Limb (tissue), 2 donors: ENCODE results near the gene TBC1D9.

Experiments
- DNase-seq, 2 donors: peaks; one replicate each; pipeline ENCODE4 v3.0.0-alpha.2; 2016; ENCODE audit errors: extremely low spot score in 2 of 2

TBC1D9 gene

DNA sequence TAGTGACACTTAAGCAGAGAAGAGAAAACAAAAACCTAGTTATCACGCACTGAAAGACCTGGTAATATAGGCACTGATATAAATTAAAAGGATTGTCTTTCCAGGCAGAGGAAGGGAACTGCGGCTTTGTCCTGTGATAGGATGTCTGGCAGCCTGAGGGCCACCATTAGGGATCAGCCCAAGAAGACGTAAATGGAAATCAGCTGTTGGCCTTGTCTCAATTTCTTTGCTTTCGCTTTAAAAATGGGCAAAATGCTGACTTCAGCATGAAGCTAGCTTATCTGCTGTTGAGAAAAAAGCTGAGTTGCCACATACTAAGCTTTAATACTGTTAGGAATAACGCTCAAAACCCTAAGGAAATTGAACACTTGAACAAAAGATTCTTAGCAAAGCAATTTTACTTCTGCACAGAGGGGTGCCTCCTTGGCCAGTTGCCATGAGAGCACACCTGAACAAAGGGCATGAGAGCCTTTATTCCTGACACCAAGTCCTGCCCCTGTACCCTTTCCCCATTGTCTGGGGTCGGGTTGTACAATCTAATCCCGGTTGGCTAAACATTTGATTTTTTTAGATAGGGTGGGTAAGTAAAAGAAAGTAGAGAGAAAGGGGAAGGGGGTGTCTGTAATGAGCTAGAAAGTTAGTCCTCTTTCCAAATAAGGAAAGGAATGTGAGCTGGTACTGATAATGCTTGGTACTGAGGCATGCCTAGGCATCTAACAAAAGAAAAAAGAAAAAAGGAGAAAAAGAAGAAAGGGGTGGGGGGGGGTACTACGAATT is 102.3 kb downstream of the TBC1D9 start:
- DNase-seq, result no peak

DNA sequence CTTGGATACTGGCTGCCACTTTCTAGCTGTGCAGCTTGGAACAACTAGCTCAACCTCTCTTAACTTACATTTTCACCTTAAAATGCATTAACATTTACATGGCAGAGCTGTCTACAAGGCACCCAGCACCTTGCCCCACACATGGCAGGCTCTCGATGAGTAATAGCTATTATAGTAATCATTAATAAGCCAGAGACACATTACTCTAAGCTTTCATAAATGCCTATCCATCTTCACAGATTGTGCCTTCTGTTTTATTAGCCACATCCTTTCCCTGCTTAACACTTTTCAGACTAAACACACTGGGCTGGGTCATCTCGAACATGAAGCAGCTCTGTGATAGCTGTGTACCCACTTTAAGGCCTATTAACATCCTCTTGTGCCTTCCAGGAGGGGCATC is 103.6 kb downstream of the TBC1D9 start:
- no peak for DNase-seq

DNA sequence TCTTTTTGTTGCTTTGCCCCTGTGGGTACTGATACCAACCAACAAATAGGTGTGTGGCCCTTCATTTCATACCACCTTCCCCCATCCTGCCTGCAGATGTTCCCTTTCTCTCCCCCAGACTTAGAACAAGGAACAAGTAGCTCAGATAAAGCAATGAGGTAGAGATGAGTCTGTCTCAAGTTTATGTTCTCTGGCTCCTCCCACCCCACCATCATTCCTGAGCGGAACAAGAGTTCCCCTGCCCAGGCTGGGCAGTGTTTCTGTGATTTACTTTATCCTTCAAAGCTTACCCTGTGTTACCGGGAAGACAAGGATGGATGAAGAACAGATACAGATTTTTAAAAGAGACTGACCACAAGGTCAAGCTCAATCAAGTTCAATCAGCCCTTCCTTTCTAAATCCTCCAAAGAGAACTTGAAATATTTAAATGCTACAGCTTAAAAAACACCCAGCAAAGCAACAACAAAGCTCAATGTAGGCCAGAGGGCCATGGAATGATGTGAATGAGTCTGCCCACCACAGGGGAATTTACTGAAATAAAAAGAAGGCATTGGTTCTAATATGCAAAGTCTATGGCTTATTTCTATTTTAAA is 107.4 kb downstream of the TBC1D9 start:
- no peak for DNase-seq

DNA sequence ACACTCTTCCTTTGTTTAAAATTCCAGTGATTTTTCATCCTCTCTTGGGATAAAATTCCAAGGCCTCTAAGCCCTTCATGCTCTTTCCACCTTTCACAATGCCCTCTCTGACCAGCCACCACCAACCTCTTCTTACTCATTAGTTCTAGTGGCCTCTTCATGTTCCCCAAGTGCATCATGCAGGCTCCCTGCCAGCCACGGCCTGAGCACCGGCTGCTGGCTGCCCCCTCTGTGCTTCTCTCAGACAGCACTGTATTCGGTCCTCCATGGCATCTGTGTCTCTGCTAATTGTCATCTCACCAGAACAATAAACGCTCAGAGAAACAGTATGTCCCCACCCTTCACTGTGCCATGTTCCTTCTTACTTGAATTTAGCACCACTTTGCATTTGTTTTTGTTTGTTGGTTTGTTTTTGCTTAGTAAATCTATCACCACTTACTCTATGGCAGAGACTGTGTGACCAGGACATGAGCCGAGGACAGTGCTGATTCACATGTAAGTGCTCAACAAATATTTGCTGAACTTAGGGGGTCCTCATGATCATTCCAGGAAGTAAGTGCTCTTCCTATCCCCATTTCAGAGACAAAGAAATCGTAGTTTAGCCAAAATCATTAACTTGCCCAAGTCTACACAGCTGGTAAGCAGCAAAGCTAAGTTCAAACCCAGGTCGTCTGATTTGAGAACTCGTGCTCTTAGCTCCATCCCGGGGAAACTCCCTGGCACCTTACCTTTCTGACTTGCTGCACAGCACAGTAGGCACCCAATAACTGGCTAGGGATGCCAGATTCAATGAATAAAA is 110.4 kb downstream of the TBC1D9 start:
- DNase-seq, result no peak

DNA sequence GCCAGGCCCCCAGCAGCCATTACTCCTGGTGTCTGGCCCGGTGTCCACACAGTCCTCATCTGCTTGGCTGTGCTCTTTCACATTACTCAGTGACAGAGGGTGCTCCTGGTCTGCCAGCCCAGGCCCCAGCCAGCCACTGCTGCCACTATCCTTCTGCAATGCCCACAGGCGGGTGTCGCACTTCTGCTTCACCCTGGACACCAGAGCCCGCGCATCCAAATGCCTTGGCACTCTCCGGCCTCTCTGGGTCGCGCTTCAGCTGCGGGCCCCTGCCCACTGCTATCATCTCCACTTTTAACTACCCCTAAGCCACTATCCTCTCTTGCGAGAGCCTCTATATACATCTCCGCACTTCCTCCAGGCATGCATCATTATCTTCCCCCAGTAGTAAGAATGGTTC is 111.0 kb downstream of the TBC1D9 start:
- DNase-seq, result no peak

DNA sequence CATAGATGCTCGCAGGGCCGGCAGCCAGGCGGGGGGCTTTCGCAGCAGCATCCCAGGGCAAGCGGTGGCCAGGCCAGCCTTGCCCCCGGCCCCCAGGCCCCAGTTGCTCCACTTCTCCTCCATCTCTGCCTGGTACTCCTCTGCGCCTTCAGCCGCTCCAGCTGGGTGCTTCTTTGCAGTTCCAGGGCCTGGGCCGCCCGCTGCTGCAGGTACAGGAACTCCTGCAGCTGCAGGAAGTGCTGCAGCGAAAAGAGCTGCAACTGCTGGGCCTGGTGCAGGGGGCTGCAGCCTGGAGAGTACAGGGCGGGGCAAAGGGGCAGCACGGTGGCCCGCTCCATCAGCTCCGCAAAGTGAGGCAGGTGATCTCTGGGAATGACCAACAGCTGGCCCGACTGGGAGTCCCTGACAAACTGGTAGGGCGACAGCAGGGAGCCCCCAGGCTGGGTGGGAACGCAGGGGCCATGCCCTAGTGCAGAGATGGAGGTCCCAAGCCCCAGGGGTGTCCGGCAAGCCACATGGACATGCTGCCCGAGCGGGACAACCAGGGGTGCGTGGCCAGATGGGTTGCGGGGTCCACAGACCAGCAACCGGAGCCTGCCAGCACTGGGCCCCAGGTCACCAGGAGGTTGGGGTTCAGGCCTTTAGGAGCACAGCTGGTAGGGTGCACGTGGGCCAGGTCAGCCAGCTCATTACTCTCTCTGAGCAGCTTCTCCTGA is 111.6 kb downstream of the TBC1D9 start:
- DNase-seq, result no peak

DNA sequence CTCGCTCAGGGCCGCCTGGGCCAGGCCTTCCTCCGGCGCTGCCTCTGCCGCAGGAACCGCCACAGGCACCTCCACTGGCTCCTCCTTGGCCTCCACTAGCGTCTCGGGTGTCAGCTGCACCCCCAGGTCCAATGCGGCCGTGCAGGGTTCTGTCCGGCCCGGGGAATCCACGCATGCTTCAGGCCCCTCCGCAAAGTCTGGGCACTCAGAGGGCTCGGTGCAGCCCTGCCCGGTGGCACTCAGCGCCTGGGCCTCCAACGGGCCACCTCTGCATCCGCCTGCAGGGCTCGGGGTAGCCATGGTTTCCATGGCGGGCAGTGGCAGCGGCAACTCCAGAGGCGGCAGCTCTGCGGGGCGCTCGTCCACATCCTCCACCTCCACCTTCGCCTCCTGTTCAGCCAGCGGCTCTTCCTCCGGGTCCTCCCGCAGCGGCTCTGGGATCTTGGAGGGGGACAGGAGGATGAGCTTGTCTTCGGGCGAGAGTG is 112.6 kb downstream of the TBC1D9 start:
- no peak for DNase-seq

DNA sequence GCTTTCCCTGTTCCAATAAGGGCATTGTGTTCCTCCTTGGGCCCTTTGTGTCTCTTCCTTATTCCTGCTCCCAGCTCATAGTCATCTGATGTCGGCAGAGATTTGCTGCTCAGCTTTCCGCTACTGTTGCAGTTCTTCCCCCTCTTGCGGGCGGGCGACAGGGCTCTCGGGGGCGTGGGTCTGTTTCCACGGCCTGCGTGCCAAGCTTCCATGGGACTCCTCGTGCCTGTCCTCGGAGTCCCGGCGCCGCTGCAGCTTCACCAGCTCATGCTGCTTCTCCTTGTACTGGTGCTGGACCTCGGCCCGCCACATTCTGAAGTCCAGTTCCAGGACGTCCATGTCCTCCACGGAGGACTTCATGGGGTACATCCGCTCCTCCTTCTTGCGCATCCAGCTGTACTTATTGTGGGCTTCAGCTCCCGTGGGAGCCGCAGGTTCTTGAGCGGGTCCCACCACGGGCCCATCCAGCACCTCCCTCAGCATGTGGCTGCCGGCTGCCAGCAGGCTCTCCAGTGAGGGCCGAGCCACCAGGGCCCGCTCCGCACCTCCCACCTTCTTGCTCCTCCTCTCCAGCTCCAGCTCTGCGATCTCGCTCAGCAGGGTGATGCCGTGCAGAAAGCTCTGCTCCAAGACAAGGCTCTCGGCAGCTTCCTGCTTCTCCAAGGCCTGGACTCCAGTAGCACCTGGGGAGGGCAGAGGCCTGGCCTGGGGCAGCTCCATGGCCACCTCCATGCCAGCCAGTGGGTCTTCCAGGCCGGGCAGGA is 113.3 kb downstream of the TBC1D9 start:
- no peak for DNase-seq

DNA sequence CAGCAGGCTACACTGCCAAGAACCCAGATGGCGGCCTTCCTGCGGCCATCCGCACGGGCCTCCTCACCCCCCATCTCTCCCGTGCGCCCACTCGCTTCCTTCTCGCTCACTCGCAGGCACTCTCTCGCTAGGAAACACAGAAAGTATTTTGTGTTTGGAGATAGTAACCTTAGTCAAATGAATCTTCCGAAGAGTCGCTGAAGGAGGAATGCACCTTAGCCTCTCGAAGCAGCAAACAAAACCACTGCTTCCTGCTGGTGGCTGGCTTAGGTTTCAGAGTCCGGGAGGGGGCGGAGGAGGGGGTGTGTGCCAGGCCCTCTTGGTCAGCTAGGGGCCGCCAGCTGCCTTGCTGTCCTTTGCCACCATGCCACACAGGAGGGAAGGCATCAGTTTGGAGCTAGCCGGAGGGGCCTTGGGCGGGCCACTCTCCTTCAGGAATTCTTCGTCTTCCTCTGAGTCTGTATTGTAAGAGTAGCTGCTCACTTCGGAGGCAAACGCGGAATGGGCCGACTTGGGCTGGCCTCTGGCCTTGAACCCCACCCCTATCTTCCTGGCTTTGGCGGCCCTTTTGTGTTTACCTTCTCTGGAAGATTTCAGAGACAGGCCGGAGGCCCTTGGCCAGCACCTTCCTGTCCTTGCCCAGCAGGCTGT is 114.3 kb downstream of the TBC1D9 start:
- no peak for DNase-seq

DNA sequence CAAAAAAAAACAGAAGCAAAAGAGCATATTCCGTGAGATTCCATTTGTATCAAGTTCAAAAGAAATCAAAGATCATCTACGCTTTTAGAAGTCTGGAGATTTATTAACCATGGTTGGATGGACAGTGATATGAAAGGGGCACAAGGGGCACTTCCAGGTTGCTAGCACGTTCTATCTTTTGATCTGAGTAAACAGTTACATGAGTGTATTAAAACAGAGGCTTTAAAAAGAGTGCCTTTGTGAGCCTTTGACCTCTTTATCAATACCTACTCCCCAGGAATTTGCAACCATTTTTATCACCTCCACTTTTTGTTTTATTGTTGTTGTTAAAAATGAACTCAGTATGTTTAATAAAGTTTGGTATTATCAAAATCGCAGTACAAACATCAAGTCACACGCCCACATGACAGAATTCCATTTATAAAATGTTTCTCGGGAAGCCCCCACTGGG is 115.1 kb downstream of the TBC1D9 start:
- DNase-seq, result no peak

DNA sequence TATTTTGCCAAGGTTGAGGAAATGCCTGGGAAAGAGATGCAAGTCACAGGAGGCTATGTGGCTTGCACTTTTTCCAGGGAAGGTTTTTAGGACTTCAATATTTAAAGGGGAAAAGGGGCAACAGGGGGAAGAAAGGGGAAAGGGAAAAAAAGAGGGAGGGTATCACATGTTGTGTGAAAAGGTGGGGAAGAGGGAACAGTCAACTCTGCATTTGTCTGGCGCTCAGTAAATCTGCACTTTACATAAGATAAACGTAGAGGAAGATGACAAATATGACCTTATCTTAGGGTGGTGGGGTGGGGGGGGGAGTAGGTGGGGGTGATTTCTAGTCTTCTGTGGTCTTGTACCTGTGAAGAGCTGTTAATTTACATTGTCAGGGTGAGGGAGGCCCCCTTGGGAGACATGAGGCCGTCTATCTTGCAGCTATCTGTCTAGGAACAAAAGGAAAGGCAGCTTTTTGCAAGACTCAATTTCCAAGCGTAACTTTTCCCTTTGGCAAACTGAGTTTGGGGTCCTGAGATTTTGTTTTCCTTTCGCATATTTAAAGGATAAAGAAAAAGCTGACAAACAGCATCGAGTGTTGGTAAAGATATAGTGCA is 115.9 kb downstream of the TBC1D9 start:
- no peak for DNase-seq

DNA sequence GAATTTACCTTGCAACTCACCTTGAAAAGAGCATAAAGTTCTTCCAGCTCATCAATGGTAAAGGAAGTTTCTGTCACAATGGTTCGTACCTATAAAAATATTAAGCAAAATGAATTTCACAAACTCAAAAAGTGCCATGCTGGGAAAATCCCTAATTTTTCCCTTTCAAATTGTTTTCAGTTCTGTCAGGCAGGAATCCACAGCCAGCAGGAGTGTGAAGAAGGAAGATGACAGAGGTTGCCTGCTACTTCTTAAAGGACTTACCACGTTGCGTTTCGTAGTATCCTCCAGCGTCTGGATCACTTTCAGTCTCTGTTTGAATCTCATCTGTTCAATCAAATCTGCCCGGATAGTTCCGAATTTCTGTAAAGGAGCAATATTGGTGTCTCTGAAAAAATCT is 117.1 kb downstream of the TBC1D9 start:
- no peak for DNase-seq

DNA sequence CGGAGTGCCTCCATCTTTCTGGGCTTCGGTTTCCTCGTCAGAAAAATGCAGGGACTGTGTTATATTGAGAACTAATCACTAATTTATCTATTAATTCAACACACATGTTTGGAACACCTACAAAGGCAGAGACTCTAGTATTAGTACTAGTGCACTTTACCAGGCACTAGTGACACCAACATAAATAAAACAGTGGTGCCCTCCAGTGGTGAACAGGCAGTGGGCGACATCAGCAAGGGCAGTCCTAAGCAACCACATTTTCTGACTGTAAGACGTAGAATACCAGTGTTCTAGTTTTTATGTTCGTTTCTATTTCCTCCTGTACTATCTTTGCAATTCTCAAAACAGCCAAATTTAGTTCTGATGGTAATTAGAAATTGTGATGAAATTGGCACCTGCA is 118.3 kb downstream of the TBC1D9 start:
- DNase-seq, result peak in 1 of 2 donors; percentile 2

DNA sequence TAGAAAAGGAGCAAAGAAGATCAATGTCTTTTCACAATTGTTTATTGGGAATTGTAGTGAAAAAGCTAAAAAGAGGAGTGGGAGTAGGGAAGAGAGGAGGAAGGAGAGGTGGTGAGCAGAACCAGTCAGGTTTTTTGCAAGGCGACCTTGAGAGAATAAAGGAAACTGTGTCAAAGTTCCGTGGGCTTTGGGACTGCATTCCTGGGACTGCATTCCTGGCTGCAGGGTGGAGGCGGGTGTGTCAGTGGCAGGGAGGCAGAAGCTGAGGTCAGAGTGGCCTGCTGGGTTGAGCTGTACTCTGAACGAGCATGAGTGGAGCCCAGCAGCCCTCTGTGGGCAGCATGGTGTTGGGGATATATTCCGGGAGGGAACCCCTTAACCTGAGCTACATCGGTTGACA is 120.6 kb downstream of the TBC1D9 start:
- no peak for DNase-seq

DNA sequence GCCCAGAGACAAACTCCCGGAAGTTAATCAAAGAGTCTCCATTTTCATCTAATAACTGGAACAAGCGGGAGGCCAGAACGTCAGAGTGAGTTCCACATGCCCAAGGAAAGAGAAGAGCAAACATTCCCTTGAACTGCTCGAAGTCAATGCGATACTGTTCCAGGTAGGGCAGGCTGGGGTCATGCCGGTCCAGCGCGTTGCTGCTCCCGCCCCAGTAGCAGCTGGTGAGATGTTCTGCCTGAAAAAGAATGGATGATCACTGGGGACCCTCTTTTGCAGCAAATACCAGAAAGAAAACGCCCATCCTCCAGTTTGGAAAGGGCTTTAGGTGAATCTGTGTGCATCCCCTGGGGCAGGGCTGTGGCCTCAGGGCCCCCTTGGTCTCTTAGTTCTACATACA is 122.2 kb downstream of the TBC1D9 start:
- no peak for DNase-seq

DNA sequence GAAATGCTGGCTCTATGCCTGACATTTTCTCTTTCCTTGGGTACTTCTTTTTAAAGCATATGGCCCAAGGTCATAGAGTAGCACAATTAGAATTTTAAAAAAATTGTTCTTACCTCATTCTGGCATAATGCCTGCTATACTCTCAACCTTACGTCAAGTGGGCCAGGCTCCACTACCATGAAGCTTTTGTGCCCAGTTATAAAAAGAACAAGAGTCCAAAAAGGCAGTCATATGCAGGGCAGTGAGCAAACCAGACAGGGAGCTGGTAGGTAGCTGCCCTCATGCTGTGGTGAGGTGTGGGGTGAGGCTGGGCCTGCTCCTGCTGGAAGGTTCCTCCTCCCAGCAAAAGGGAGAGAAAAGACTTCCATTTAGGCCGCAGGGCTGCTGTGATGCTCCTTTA is 123.1 kb downstream of the TBC1D9 start:
- no peak for DNase-seq

DNA sequence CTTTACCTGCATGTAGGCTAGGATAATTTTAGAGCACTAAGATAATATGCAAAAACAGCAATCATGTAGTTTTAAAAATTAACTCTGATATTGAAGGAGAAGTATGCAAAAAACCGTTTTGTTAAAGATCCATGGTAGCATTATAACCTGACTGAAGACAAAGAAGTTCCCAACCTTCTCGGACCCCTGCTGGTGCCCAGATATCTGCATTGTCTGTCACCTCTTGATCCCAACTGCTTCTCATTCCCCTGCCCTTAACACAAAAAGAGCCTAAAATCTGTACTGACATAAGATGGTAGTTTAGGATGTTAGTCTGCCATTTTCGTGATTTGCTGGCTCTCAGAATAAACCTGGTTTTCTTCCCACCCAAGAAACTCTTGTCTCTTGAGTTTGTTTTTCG is 125.9 kb downstream of the TBC1D9 start:
- DNase-seq, result no peak

DNA sequence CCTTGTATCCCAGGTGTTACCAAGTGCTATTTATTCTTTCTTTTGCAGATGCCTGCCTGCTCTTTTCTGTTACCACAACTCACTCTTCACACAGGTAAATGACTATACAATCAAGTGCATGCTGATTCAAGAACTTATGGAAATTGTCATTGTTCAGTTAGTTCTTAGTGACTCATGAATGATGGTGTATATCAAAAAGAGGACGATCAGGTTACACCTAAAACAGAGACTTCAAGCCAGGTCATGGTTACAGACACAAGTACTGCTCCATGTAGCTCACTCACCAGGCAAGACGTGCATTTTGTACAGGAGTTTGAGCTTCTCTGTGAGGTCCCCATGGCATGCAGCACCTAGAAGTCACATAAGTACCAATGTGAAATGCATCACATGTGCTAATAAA is 128.2 kb downstream of the TBC1D9 start:
- DNase-seq, result no peak

DNA sequence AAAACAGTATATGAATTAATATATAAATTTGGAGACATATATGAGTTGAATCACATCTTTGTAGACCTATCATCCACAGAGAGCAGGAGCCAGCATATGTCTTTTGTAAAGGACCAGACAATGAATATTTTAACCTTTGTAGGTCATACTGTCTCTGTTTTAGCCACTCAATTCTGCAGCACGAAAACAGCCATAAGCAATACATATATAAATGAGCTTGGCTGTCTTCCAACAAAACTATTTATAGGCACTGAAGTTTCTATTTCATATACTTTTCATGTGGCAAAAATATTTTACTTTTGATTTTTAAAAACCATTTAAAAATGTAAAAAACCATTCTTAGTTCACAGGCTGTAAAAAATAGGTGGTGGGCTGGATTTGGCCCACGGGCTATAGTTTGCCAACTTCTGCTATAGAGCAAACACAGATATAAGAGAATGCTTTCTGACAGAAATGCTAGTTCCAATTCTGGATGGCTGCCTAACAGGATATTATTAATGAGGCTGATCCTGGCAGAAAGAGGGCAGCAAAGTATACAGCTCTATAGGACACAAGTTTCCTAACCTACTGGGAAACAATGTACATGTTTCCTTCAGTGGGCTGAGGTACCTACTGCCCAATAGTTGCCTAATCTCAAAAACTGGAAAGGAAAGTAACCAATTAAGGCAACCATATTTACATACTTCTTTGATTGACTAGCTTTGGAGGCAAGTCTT is 129.4 kb downstream of the TBC1D9 start:
- no peak for DNase-seq
